ENCODE measurements around the gene EYS. TPM values are rescaled to one million over a fixed set of nuclear protein-coding genes. Genes with fewer than 3 reads are reported as not detected.

Gene EYS
- total RNA-seq, 1 donor from 2014 or later: not detected

DNA sequence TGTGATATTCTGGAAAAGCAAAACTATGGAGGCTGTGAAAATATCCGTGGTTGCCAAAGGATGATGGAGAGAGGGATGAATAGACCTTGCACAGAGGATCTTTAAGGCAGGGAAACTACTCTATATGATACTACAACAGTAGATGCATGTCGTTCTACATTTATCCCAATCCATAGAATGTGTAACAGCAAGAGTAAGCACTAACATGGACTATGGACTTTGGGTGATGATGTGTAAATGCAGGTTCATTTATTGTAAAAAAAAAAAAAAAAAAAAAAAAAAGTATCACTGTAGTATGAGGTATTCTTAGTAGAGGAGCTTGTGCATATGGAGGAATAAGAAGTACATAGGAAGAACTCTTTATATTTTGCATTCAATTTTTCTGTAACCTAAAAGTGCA lies 1563.9 kb downstream of the EYS start:
- Mint-ChIP-seq H3K4me1 (ENCODE audit: unreplicated experiment) (no peaks in the 10 kb centered on the region), H3K4me3 (ENCODE audit: unreplicated experiment) (no peak overlapping the region), H3K27ac (ENCODE audit: unreplicated experiment) (no peak overlapping the region), H3K27me3 (ENCODE audit: unreplicated experiment) (peaks cover 2% of the 10 kb centered on the region), H3K36me3 (ENCODE audit: low read depth, unreplicated experiment) (no peaks in the 10 kb centered on the region), H3K9me3 (ENCODE audit: unreplicated experiment) (no peaks in the 10 kb centered on the region)
- DNase-seq (ENCODE audit: low spot score): no peak
- TF ChIP-seq CTCF (IDR thresholded peaks at IDR 0.05; ENCODE audit: unreplicated experiment): no peak

GRCh38 chr6:64141680-64142079 lies 1565.3 kb downstream of the EYS start:
- Mint-ChIP-seq H3K36me3 (ENCODE audit: low read depth, unreplicated experiment) (no peaks in the 10 kb centered on the region), H3K27ac (ENCODE audit: unreplicated experiment) (no peak overlapping the region), H3K9me3 (ENCODE audit: unreplicated experiment) (no peaks in the 10 kb centered on the region), H3K4me1 (ENCODE audit: unreplicated experiment) (no peaks in the 10 kb centered on the region), H3K4me3 (ENCODE audit: unreplicated experiment) (no peak overlapping the region), H3K27me3 (ENCODE audit: unreplicated experiment) (peaks cover 2% of the 10 kb centered on the region)
- no peak for TF ChIP-seq CTCF (IDR thresholded peaks at IDR 0.05; ENCODE audit: unreplicated experiment)
- no peak for DNase-seq (ENCODE audit: low spot score)

GRCh38 chr6:64128301-64129024 lies 1578.6 kb downstream of the EYS start:
- Mint-ChIP-seq H3K4me1 (ENCODE audit: unreplicated experiment) (no peaks in the 10 kb centered on the region), H3K27me3 (ENCODE audit: unreplicated experiment) (no peaks in the 10 kb centered on the region), H3K27ac (ENCODE audit: unreplicated experiment) (no peak overlapping the region), H3K36me3 (ENCODE audit: low read depth, unreplicated experiment) (no peaks in the 10 kb centered on the region), H3K9me3 (ENCODE audit: unreplicated experiment) (no peaks in the 10 kb centered on the region), H3K4me3 (ENCODE audit: unreplicated experiment) (no peak overlapping the region)
- TF ChIP-seq CTCF (IDR thresholded peaks at IDR 0.05; ENCODE audit: unreplicated experiment): no peak
- no peak for DNase-seq (ENCODE audit: low spot score)

DNA sequence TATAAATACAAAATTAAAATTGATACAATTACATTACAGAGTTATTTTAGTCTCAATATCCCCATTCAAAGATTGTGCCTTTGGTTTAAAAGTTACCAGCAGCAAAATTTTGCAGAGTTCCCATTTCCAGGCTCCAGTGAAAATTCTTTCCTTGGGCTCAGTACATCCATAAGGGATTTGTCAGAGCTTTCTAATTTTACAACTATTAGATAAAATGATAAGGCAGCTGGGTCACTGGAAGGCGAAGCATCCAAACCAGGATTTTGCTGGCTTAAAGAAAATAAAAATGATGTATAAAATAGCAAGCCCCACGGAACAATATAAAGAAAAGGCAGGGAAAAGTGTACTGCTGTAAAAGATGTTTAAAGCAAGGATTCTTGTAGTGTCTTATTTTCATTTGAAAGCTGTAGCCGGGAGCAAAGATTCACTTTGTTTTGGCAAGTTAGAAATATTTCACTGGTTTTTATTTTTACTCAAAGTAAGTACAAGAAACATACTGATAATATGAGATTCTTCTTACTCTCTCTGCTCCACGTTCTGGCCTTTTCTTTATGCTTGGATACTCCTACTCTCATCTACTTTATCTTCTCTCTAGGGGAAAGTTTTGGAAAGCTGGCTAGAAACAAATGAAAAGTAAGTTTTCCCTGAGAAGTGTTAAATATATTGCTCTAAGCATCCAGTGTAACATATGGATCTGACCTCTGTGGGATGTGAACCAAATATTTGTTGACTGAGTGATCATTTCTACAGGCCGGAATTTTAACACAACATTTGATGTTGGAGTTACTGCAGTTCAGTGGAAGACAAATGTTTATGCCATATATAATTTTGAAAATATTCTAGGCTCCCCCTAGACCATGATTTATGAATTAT lies 1583.0 kb downstream of the EYS start:
- no peak for TF ChIP-seq CTCF (IDR thresholded peaks at IDR 0.05; ENCODE audit: unreplicated experiment)
- no peaks in the 10 kb centered on the region for H3K9me3 Mint-ChIP-seq (ENCODE audit: unreplicated experiment)
- DNase-seq (ENCODE audit: low spot score): no peak
- H3K4me3 Mint-ChIP-seq (ENCODE audit: unreplicated experiment): no peak overlapping the region
- no peaks in the 10 kb centered on the region for H3K27me3 Mint-ChIP-seq (ENCODE audit: unreplicated experiment)
- H3K36me3 Mint-ChIP-seq (ENCODE audit: low read depth, unreplicated experiment): no peaks in the 10 kb centered on the region
- H3K4me1 Mint-ChIP-seq (ENCODE audit: unreplicated experiment): no peaks in the 10 kb centered on the region
- no peak overlapping the region for H3K27ac Mint-ChIP-seq (ENCODE audit: unreplicated experiment)

Measured in endothelial cell (in vitro differentiated cells).